H1 (cell line): ENCODE results near the gene MRE11. TPM values are rescaled to one million over a fixed set of nuclear protein-coding genes. Genes with fewer than 3 reads are reported as not detected.

ENCODE experiments used
- CTCF ChIA-PET: fragments of 300-600 bp; sonication (Branson Sonifier 250); formaldehyde crosslinking; loops from one replicate; lab custom pipeline; 2021; ENCODE audit not compliant: partially characterized antibody; lab: Charles Lee
- POLR2A ChIA-PET: fragments of 300-600 bp; sonication (Branson Sonifier 250); formaldehyde crosslinking; loops from one replicate; lab custom pipeline; 2021; ENCODE audit warnings: inconsistent platforms; ENCODE audit not compliant: partially characterized antibody; lab: Charles Lee
- DNase-seq, 2 experiments: peaks; one replicate each; pipeline versions ENCODE4 v3.0.0 to v3.0.0-alpha.2; 2010 to 2022; ENCODE audit warnings: low spot score in 2 of 2, low read depth in 1 of 2, mixed read lengths in 1 of 2
- FAIRE-seq: peaks from 2 replicates; lab custom pipeline; 2011; peaks lifted over from hg19 to GRCh38; lab: Jason Lieb, UNC
- H2AFZ ChIP-seq: 2 replicates; pipeline ENCODE4 v1.8.1; 2012; ENCODE audit warnings: low read length, inconsistent platforms
- H2AK5ac ChIP-seq: 2 replicates; pipeline ENCODE4 v1.6.1; 2013; ENCODE audit warnings: low read depth, low read length
- H2BK120ac ChIP-seq: replicated peaks from 2 replicates; pipeline ENCODE3; 2013; ENCODE audit warnings: low read depth, low read length, inconsistent platforms
- H2BK12ac ChIP-seq: 2 replicates; pipeline ENCODE4 v1.6.1; 2013; ENCODE audit warnings: low read depth, low read length
- H2BK15ac ChIP-seq: 2 replicates; pipeline ENCODE4 v1.6.1; 2013; ENCODE audit warnings: low read length
- H2BK20ac ChIP-seq: 2 replicates; pipeline ENCODE4 v1.6.1; 2013; ENCODE audit warnings: low read length
- H2BK5ac ChIP-seq: 2 replicates; pipeline ENCODE4 v1.6.1; 2013; ENCODE audit warnings: low read depth, low read length
- H3K14ac ChIP-seq: 2 replicates; pipeline ENCODE4 v1.6.1; 2013; ENCODE audit warnings: inconsistent platforms; ENCODE audit not compliant: insufficient read length
- H3K18ac ChIP-seq: 2 replicates; pipeline ENCODE4 v1.6.1; 2013; ENCODE audit warnings: low read length; ENCODE audit errors: extremely low read depth
- H3K23ac ChIP-seq: 2 replicates; pipeline ENCODE4 v1.6.1; 2013; ENCODE audit warnings: inconsistent platforms; ENCODE audit not compliant: insufficient read length
- H3K23me2 ChIP-seq: 2 replicates; pipeline ENCODE4 v1.6.1; 2013; ENCODE audit warnings: low read depth, low read length
- H3K27ac ChIP-seq: 2 replicates; pipeline ENCODE4 v1.6.1; 2011; ENCODE audit warnings: low read depth, low read length, inconsistent platforms
- H3K27me3 ChIP-seq, 4 experiments: replicated peaks in 1 of 4; 1 replicate in 1 of 4; 2 replicates in 3 of 4; pipeline versions ENCODE4 v1.6.1 to v1.8.1; 2011 to 2013; ENCODE audit warnings: low read length in 3 of 4, mild to moderate bottlenecking in 3 of 4, inconsistent platforms in 2 of 4, mixed read lengths in 2 of 4, moderate library complexity in 1 of 4; ENCODE audit not compliant: control insufficient read depth in 3 of 4, insufficient read depth in 3 of 4; ENCODE audit errors: extremely low read depth in 1 of 4
- H3K36me3 ChIP-seq, 4 experiments: 2 replicates each; pipeline versions ENCODE4 v1.6.1 to v1.8.1; 2011 to 2013; ENCODE audit warnings: mild to moderate bottlenecking in 4 of 4, low read length in 3 of 4, moderate library complexity in 2 of 4, control low read depth in 1 of 4, inconsistent platforms in 1 of 4; ENCODE audit not compliant: insufficient read depth in 4 of 4, control insufficient read depth in 2 of 4
- H3K4ac ChIP-seq: replicated peaks from 2 replicates; pipeline ENCODE3; 2013; ENCODE audit warnings: low read length, low read depth, mixed read lengths, inconsistent platforms; ENCODE audit not compliant: insufficient read length
- H3K4me1 ChIP-seq, 4 experiments: replicated peaks in 1 of 4; 1 replicate in 1 of 4; 2 replicates in 3 of 4; pipeline versions ENCODE4 v1.6.1 to v1.8.1; 2011 to 2013; ENCODE audit warnings: low read length in 3 of 4, inconsistent platforms in 2 of 4, mixed read lengths in 1 of 4; ENCODE audit not compliant: insufficient read depth in 4 of 4, control insufficient read depth in 3 of 4
- H3K4me2 ChIP-seq, 2 experiments: 2 replicates each; pipeline versions ENCODE4 v1.6.1 to v1.8.1; 2011 to 2013; ENCODE audit warnings: low read depth in 2 of 2, low read length in 2 of 2, control low read depth in 1 of 2, inconsistent platforms in 1 of 2, mild to moderate bottlenecking in 1 of 2; ENCODE audit not compliant: insufficient read depth in 1 of 2
- H3K4me3 ChIP-seq, 4 experiments: fragments of 200-600, 300-600 bp in 1 of 4; sonication (generic), shearing (Covaris generic), sonication (Bioruptor Twin) in 1 of 4; 2 replicates each; pipeline versions ENCODE4 v1.5.1 to v1.8.1; 2011 to 2016; ENCODE audit warnings: low read length in 4 of 4, low read depth in 3 of 4, control low read depth in 2 of 4, inconsistent platforms in 2 of 4, mild to moderate bottlenecking in 2 of 4, mixed read lengths in 1 of 4, moderate library complexity in 1 of 4; ENCODE audit not compliant: insufficient read depth in 2 of 4; ENCODE audit errors: extremely low read depth in 1 of 4
- H3K56ac ChIP-seq: replicated peaks from 2 replicates; pipeline ENCODE3; 2013; ENCODE audit warnings: low read depth, mild to moderate bottlenecking, mixed read lengths, low read length, inconsistent platforms; ENCODE audit not compliant: insufficient read length
- H3K79me1 ChIP-seq: 2 replicates; pipeline ENCODE4 v1.6.1; 2013; ENCODE audit warnings: low read depth, low read length, control low read depth
- H3K79me2 ChIP-seq, 2 experiments: 2 replicates each; pipeline versions ENCODE4 v1.6.1 to v1.8.1; 2012 to 2013; ENCODE audit warnings: low read length in 2 of 2, mild to moderate bottlenecking in 2 of 2, inconsistent platforms in 1 of 2; ENCODE audit not compliant: insufficient read depth in 2 of 2, control insufficient read depth in 1 of 2
- H3K9ac ChIP-seq, 4 experiments: replicated peaks in 1 of 4; 1 replicate in 1 of 4; 2 replicates in 3 of 4; pipeline versions ENCODE4 v1.6.1 to v1.8.1; 2011 to 2013; ENCODE audit warnings: low read depth in 3 of 4, low read length in 3 of 4, control low read depth in 2 of 4, mild to moderate bottlenecking in 2 of 4, moderate library complexity in 2 of 4, inconsistent platforms in 1 of 4; ENCODE audit errors: extremely low read depth in 1 of 4
- H3K9me3 ChIP-seq, 2 experiments: 2 replicates each; pipeline versions ENCODE4 v1.6.1 to v1.8.1; 2012 to 2013; ENCODE audit warnings: mild to moderate bottlenecking in 2 of 2, moderate library complexity in 2 of 2, control low read depth in 1 of 2, inconsistent platforms in 1 of 2, low read depth in 1 of 2, low read length in 1 of 2, mixed read lengths in 1 of 2; ENCODE audit not compliant: insufficient read depth in 2 of 2
- H4K20me1 ChIP-seq, 2 experiments: replicated peaks in 1 of 2; 2 replicates each; pipeline versions ENCODE3 to v1.8.1; 2011 to 2013; ENCODE audit warnings: inconsistent platforms in 2 of 2, low read length in 2 of 2, mild to moderate bottlenecking in 1 of 2; ENCODE audit not compliant: insufficient read depth in 2 of 2, control insufficient read depth in 1 of 2
- H4K5ac ChIP-seq: 2 replicates; pipeline ENCODE4 v1.6.1; 2013; ENCODE audit warnings: low read length, low read depth, mixed read lengths, inconsistent platforms; ENCODE audit not compliant: insufficient read length
- H4K8ac ChIP-seq: 2 replicates; pipeline ENCODE4 v1.8.0; 2013; ENCODE audit warnings: mild to moderate bottlenecking, moderate library complexity, low read length, inconsistent platforms; ENCODE audit not compliant: insufficient read depth; ENCODE audit errors: extremely low read depth
- H4K91ac ChIP-seq: replicated peaks from 2 replicates; pipeline ENCODE3; 2013; ENCODE audit warnings: low read length, mixed read lengths, inconsistent platforms; ENCODE audit not compliant: insufficient read length
- BCL11A ChIP-seq, 2 experiments: IDR thresholded peaks; one replicate each; pipeline ENCODE4 v1.6.1; 2011; ENCODE audit warnings: low read depth in 2 of 2, low read length in 2 of 2, mild to moderate bottlenecking in 2 of 2
- CBX5 ChIP-seq: fragments of 300-800, 300-1000 bp; sonication (generic); IDR thresholded peaks from 2 replicates; pipeline ENCODE4 v1.7.1; 2016; ENCODE audit warnings: antibody characterized with exemption, low read length, low read depth
- CHD1 ChIP-seq: IDR thresholded peaks from 2 replicates; pipeline ENCODE4 v1.6.1; 2012; ENCODE audit warnings: low read depth, low read length, improper control_type of control experiment
- CHD2 ChIP-seq: IDR thresholded peaks from 2 replicates; pipeline ENCODE4 v1.6.1; 2012; ENCODE audit warnings: low read length, improper control_type of control experiment
- EZH2 ChIP-seq: fragments of 200-600 bp; sonication (generic); IDR thresholded peaks from 2 replicates; pipeline ENCODE4 v1.7.1; 2012; ENCODE audit warnings: low read depth, mild to moderate bottlenecking, moderate library complexity, low read length, inconsistent platforms; ENCODE audit not compliant: severe bottlenecking
- GTF2F1 ChIP-seq: IDR thresholded peaks from 2 replicates; pipeline ENCODE4 v1.6.1; 2012; ENCODE audit warnings: low read depth, low read length, improper control_type of control experiment, borderline replicate concordance
- SAP30 ChIP-seq: fragments of 300-600 bp; sonication (generic); IDR thresholded peaks from 2 replicates; pipeline ENCODE4 v1.7.1; 2012; ENCODE audit warnings: low read length, moderate library complexity, mild to moderate bottlenecking, inconsistent platforms; ENCODE audit not compliant: insufficient read depth, insufficient replicate concordance
- YY1 ChIP-seq: IDR thresholded peaks from 2 replicates; pipeline ENCODE4 v1.6.1; 2011; ENCODE audit warnings: low read depth, mild to moderate bottlenecking, low read length
- WGBS, 2 experiments: shearing (Covaris generic) in 1 of 2; methylation state at CpG; one replicate each; pipeline versions ENCODE4 v1.1.6 to v1.1.7; 2013 to 2015; ENCODE audit warnings: low lambda C conversion rate in 2 of 2, mixed read lengths in 2 of 2, inconsistent platforms in 1 of 2, low coverage in 1 of 2, missing lambda C conversion rate in 1 of 2; ENCODE audit not compliant: insufficient replicate concordance in 2 of 2, insufficient coverage in 1 of 2, insufficient read length in 1 of 2; ENCODE audit errors: extremely low coverage in 1 of 2, missing lambda C conversion rate in 1 of 2; 5-methylcytosine and 5-hydroxymethylcytosine counted together
- long read RNA-seq, 2 experiments: library from RNA in 1 of 2; library from capped mRNA in 1 of 2; stranded (forward); transcript quantifications; one replicate each; pipeline ENCODE4 v2.0.0, GENCODE V29; 2021; ENCODE audit warnings: inconsistent platforms in 1 of 2
- polyA minus RNA-seq, 3 experiments: library from RNA; depleted of rRNA, polyadenylated mRNA; stranded (reverse); fragments of >200 nt; gene quantifications; 1 replicate in 2 of 3; 2 replicates in 1 of 3; pipeline ENCODE4 v1.2.3, GENCODE V29; 2011
- polyA plus RNA-seq, 7 experiments: library from polyadenylated mRNA; depleted of rRNA in 3 of 7; stranded (reverse) in 5 of 7; unstranded in 2 of 7; fragments of >200 nt in 5 of 7; fragments of 200-250 nt in 2 of 7; gene quantifications; 1 replicate in 5 of 7; 2 replicates in 1 of 7; 4 replicates in 1 of 7; pipeline versions ENCODE4 v1.2.1 to v1.2.3, GENCODE V29; 2011 to 2013; ENCODE audit warnings: missing spikeins in 2 of 7, mixed read lengths in 2 of 7
- total RNA-seq: library from RNA; stranded (reverse); fragmentation: NEBNext Ultra II Directional; extraction: Animal tissue kit (Norgen Biotek cat#: 25700); gene quantifications from 2 replicates; pipeline ENCODE4 v1.2.1, GENCODE V29; 2021

MRE11 gene
- total RNA-seq (40.1 and 43.4 TPM in 2 replicates), polyA plus RNA-seq (2011; rRNA removed) (5.2 and 7.2 TPM in 2 replicates), polyA minus RNA-seq (2011; rRNA and poly(A)+ RNA removed) (13.4 and 16.6 TPM in 2 replicates)
- polyA plus RNA-seq (2011; cell fraction: cytosol; rRNA removed), result 10.4 TPM
- 6.8 TPM for polyA plus RNA-seq (2011; cell fraction: nucleus; rRNA removed)
- polyA plus RNA-seq (2012, experiment 1 of 2), result 14.5 to 27.3 TPM (median 17.4 TPM) in 4 replicates
- 1.4 TPM for polyA plus RNA-seq (2012, experiment 2 of 2)
- 16.4 TPM for polyA plus RNA-seq (2013, experiment 1 of 2)
- polyA plus RNA-seq (2013, experiment 2 of 2), result 15.2 TPM
- 12.9 TPM for polyA minus RNA-seq (2011; cell fraction: cytosol; rRNA and poly(A)+ RNA removed)
- 22.4 TPM for polyA minus RNA-seq (2011; cell fraction: nucleus; rRNA and poly(A)+ RNA removed)
- long read RNA-seq, experiment 1, partial matches to known transcripts, result 4 of 11 reads
- long read RNA-seq, experiment 1, other reads (novel, unspliced or antisense), result 7 of 11 reads
- long read RNA-seq, experiment 2, full-length matches to known transcripts, result 3 of 12 reads
- long read RNA-seq, experiment 2, partial matches to known transcripts, result 0 of 12 reads
- long read RNA-seq, experiment 2, other reads (novel, unspliced or antisense), result 9 of 12 reads

DNA sequence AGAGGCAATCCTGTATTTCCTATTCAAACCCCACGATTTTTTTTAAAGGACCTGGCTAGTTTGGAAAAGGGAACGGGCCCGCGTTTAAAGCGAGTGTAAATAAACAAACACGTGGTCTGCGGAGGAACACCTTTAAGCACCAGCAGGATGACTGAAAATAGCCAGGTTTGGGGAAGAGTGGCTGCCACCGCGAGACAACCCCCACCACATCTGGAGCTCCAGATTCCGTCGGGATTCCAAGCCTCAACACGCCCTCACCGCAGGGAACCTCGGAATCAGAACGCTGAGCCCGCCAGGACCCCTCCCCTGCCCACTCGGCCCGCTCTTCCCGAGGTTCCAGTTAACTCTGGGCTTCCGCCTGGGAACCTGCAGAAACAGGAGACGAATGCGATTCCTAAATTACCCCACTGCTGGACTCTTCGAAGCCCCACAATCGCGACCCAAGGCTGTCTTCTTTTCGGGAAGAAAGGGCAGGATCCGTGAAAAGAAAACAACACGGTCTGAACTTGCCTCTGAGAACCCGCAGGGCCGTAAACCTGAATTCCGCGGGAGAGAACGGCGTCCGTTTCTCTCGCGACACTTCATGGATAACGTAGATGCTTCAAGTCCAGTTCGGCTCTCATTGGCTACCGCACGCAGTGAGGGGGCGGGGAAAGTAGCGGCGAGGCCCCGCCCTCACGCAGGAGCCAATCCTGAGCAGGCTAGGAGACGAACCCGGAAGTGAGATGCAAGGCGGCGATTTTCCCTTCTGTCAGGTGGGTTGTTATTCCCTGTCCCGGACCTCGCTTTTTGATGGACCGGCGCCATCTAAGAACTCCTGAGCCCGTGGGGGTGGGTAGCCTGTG lies at the start of gene MRE11, which contains the start of gene ANKRD49:
MRE11 (minus strand) TSS at position 564 of the 845 bp plus-strand sequence. CDS start 1,043 bp downstream, outside the sequence.
ANKRD49 (plus strand) TSS at position 704 of the 845 bp plus-strand sequence. CDS start 2,710 bp downstream, outside the sequence.
- H3K27ac ChIP-seq, result peak within 1 kb of the TSS; percentile 88
- peak within 1 kb of the TSS; percentile 85 to 96 (median 90) for H3K4me3 ChIP-seq
- H3K4ac ChIP-seq, result no peak within 1 kb of the TSS
- H4K20me1 ChIP-seq, result no peaks in the 10 kb centered on the region
- 1% methylated on average over 55 of the region's 55 CpGs; no CpG with 5 or more reads in 1 of the 2 experiments for WGBS, 2 experiments
- H3K23me2 ChIP-seq, result no peaks in the 10 kb centered on the region
- H3K9ac ChIP-seq, result peak within 1 kb of the TSS; percentile 77 to 94 (median 88)
- no peak within 1 kb of the TSS for H3K56ac ChIP-seq
- H4K91ac ChIP-seq, result no peak within 1 kb of the TSS
- H3K4me1 ChIP-seq, result no peaks in the 10 kb centered on the region; a peak in 1 of 7 replicates
- peak within 1 kb of the TSS; percentile 79 for H4K5ac ChIP-seq
- peak within 1 kb of the TSS; percentile 41; the same call in 1 of the 2 replicates for H2BK12ac ChIP-seq
- no peaks in the 10 kb centered on the region for H3K9me3 ChIP-seq
- ChIA-PET CTCF (interaction anchor here (0.5 to 1.0 kb wide), 5 partner anchors 26 to 675 kb away, joined by 3 to 5 read pairs (median 4); no protein-coding TSS in a partner anchor), POLR2A (interaction anchor here (0.6 to 1.6 kb wide), 13 partner anchors 12 to 357 kb away, joined by 3 to 7 read pairs (median 3); no protein-coding TSS in a partner anchor)
- peak within 1 kb of the TSS; percentile 81; the same call in 1 of the 2 replicates for H3K18ac ChIP-seq
- H2AFZ ChIP-seq, result peak within 1 kb of the TSS; percentile 86
- peaks cover 8 to 39% (median 23%) of the 10 kb centered on the region in 4 experiments; a peak in 6 of 8 replicates for H3K36me3 ChIP-seq
- H4K8ac ChIP-seq, result peak within 1 kb of the TSS; percentile 96; the same call in 1 of the 2 replicates
- H2AK5ac ChIP-seq, result no peak within 1 kb of the TSS
- H3K27me3 ChIP-seq, result peaks cover 0 to 1% (median 0%) of the 10 kb centered on the region in 4 experiments; a peak in 1 of 7 replicates
- peak within 1 kb of the TSS; percentile 82 for H2BK5ac ChIP-seq
- no peak within 1 kb of the TSS for H2BK15ac ChIP-seq
- no peak within 1 kb of the TSS for H3K23ac ChIP-seq
- no peak within 1 kb of the TSS for H2BK20ac ChIP-seq
- peak; percentile 95 to 96 for DNase-seq
- peak within 1 kb of the TSS; percentile 53 to 80 for H3K4me2 ChIP-seq
- H2BK120ac ChIP-seq, result no peak within 1 kb of the TSS
- H3K14ac ChIP-seq, result no peak within 1 kb of the TSS
- H3K79me2 ChIP-seq, result peaks cover 0 to 28% of the 10 kb centered on the region in 2 experiments; a peak in 2 of 4 replicates
- peak; percentile 93 for FAIRE-seq
- no peaks in the 10 kb centered on the region; the same call in 1 of the 2 replicates for H3K79me1 ChIP-seq
- TF ChIP-seq GTF2F1 (no peak), SAP30 (no peak), CBX5 (no peak), EZH2 (no peak), YY1 (peak; percentile 42; the same call in 1 of the 2 replicates), BCL11A (IDR thresholded peaks at IDR 0.05; ENCODE audit: low read depth in 2 of 2, low read length in 2 of 2) (no peak), CHD1 (no peak), CHD2 (peak; percentile 88)
